NCI-H146 treated with DMSO at 0.1 percent for 48 hours (cell line): Measurements from ENCODE around the gene RHBDD3.
"Not testable (repeated sequence)": the region's sequence is repeated elsewhere in the genome, so short reads cannot be mapped to it uniquely, and the experiment has no call there.

Experiments used
- DNase-seq: peaks from one replicate; lab custom pipeline; 2025; ENCODE audit not compliant: unreplicated experiment; lab: John Stamatoyannopoulos, UW

The RHBDD3 gene

GRCh38 chr22:29251981-29252911, 15.5 kb downstream of the RHBDD3 start:
- no peak for DNase-seq

DNA sequence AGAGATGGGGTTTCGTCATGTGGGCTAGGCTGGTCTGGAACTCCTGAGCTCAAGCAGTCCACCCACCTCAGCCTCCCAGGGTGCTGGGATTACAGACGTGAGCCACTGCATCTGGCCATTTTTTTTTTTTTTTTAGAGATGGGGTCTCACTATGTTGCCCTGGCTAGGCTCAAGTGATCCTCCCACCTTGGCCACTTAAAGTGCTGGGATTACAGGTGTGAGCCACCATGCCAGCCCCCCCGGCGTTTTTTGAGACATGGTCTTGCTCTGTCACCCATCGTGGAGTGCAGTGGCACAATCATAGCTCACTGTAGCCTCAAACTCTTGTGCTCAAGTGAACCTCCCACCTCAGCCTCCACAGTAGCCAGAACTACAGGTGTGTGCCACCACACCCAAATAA, 16.5 kb downstream of the RHBDD3 start:
- no peak for DNase-seq

DNA sequence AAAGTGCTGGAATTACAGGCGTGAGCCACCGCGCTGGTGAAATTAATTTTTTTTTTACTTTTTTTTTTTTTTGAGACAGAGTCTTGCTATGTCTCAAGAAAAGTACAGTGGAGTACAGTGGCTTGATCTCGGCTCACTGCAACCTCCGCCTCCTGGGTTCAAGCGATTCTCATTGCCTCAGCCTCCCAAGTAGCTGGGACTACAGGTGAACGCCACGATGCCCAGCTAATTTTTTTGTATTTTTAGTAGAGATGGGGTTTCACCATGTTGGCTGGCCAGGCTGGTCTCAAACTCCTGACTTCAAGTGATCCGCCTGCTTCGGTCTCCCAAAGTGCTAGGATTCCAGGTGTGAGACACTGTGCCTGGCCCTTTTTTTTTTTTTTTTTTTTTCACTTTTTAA, 19.9 kb downstream of the RHBDD3 start:
- not testable (repeated sequence) for DNase-seq

DNA sequence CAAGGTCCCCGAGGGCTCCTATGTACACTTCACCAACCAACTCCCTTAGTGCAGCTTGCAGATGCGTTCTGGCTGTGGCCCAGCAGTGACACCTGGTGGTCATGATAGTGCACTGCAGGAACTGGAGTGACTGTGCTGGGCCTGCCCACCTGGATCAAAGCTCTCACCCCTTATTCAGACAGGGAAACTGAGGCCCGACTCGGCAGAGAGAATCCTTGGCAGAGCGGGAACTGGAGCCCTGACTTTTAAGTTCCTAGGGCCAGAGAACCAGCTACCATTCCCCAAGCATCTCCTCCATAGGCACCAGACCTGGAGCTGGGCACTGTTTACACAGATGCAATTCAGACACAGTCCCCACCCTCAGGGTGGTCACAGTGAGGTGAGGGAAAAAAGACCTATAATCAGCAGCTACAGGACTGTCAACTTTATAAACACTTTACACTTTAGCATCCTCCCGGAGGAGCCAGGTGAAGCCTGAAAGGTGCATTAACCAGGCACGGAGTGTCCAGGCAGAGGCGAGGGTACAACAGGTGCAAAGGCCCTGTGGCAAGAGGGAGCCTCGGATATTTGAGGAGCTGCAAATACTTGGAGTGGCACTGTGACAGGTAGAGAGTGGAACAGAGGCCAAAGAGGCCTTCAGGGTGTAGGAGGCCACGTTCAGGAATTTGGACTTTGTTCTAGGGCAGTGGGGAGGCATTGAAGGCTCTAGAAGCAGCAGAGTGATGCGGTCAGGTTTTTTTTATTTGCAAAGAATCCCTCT, 22.0 kb downstream of the RHBDD3 start:
- DNase-seq = peak; percentile 24

DNA sequence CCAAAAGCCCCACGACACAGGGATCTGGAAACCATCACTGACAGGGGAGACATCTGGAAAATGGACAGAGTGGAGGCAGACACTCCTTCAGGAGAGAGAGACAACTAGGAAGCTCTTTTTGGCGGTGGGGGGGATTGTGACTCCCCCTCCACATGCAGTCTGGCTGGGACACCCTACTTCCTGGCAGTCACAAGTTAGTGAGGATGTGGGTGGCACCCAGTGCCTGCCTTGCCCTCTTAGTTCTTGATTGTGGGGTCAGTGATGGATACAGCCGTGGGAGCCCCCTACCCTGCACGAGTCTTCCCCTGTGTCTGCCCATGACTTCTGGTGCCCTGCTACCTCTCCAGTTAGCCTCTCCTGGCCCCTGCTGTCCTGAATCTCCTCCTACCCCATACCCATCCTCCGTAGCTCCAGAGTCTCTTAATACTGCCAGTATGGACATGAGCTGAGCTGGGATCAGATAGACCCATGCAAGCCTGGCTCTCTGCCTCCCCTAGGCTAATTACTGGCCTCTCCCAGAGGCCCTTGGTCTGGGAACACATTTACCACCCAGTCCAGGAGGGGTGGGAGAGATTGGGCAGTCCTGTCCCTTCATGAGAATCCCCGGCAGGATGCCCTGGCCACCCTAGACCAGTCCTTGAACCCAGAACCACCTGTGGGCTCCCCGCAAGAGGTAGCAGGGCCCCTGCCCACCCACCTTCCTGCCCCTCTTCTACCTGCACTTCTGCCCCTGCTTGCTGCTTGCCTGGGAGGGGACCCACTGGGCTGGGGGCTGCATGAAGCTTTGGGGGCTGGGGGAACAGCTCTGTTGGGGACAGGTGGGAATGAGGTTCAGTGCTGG, 22.8 kb downstream of the RHBDD3 start:
- DNase-seq = no peak

DNA sequence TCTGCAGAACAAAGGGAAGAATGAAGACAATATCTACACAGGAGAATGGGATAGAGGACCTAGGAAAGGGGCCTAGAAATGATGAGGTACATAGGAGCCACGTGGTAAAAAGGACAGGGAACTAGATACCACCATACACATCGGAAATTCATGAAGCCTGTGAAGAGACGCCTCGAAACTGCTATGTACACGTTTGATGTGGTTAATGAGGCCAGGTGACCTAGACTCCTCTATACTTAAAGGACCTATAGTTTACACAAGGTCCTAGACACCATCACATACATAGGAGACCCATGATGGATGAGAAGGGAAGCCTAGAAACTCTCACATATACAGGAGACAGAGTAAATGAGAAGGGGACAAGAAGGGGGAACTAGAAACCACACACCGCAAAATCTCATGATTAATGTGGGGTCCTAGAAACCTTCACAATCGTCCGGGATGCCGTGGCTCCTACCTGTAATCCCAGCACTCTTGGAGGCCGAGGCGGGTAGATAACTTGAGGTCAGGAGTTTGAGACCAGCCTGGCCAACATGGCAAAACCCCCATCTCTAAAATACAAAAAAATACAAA, 23.8 kb downstream of the RHBDD3 start:
- no peak for DNase-seq

- not testable (repeated sequence) for DNase-seq
Measured at GRCh38 chr22:29240481-29240880, 27.3 kb downstream of the RHBDD3 start.

DNA sequence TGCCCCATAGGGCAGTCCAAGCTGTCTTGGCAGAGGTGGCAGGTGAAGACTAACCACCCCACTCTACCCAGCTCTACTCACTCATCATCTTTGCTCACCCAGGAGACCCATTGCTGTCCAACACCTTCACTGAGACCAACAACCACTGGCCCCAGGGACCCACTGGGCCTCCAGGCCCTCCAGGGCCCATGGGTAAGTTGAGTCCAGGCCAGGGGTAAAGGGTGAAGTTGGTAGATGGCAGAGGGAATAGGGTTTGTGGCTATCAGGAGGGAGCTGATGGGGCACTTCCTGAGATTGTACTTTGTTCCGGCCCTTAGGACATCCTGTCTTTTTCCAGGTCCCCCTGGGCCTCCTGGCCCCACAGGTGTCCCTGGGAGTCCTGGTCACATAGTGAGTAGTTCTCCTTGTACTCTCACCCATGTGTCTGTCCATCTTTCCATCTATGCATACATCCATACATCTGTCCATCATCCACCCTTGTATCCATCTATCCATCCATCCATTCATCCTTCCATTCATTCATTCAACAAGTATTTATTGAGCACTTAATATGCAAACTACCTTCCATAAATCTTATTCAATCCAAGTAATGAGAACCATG, 34.4 kb downstream of the RHBDD3 start:
- no peak for DNase-seq

- no peak for DNase-seq
Measured at GRCh38 chr22:29231971-29232959, 35.5 kb downstream of the RHBDD3 start.

GRCh38 chr22:29230972-29231875, 36.6 kb downstream of the RHBDD3 start:
- no peak for DNase-seq

DNA sequence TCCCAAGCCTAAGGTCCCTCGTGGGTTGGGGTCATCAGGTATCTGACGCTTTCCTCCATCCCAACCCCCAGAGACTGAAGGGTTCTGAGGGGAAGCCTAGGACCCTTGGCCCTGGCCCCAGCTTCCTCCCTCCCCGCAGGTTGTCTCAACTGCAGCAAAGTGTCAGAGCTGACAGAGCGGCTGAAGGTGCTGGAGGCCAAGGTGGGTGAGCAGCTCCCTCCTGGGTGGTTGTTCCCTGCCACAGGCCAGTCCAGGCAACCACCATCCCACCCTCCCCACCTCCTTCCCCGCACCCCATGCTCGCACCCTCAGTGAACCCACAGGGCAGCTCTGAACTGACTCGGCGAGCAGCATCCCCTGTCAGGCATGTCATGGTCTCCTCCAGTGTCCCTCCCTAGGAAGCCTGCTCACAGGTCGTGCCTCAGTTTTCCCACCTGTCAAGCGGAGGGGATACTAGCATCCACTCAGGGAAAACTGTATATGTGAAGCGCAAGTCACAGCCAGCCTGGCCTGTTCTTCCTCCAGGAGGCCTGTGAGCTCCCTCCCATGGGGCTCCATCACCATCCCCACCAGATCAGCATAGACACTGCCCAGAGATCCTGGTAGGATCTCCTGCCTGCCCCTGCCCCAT, 41.3 kb downstream of the RHBDD3 start:
- DNase-seq = no peak

- no peak for DNase-seq
Measured at GRCh38 chr22:29225422-29226090, 42.2 kb downstream of the RHBDD3 start.

- DNase-seq = no peak
Measured at GRCh38 chr22:29224859-29225410, 42.8 kb downstream of the RHBDD3 start.

- no peak for DNase-seq
Measured at GRCh38 chr22:29224121-29224858, 43.5 kb downstream of the RHBDD3 start.

DNA sequence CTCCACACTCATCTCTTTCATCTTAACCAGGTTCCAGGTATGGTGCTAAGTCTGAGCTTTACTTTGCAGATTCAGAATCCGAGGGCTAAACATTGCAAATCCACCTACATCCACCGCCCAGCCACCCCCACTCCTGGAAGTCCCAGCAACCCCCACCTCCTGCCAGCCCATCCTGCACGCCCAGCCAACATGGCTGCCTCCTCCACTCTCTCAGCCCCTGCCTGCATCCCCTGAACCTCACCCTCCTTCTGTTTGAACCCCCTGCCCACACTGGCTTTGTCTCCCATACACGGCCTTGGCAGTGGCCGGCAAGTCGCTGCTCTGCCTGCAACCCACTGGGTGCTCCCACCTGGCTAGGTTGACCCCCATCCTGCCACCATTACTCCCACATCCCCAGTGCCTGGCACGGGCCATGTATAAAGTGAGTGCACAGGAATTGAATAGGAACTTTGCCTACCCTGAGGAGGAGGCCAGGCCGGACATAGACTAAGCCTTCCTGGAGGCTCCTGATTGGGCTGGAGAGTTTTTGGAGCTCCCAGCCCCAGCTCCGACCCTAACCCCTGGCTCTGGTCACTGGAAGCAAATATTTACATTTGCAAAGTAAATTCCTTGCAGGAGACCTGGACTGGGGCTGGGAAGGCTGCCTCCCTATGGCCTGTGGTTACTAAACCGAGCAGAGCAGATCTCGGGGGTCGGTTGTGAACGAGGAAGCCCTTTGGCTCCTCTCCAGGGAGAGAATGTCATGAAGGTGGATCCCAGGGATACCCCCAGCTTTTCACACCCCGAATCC, 47.7 kb downstream of the RHBDD3 start:
- DNase-seq = no peak
